ENCODE results near the gene CCL20. TPM values are rescaled to one million over a fixed set of nuclear protein-coding genes. Genes with fewer than 3 reads are reported as not detected.

Gene CCL20
- total RNA-seq, 4 donors from 2014 or later, result 3.1 TPM; not detected in 3

GRCh38 chr2:227862227-227862740 is 48.6 kb downstream of the CCL20 start:
- 47 to 57% methylated on average over 8 of the region's 8 CpGs for WGBS, 2 donors (ENCODE audit: low coverage in 1 of 2)
- H3K4me1 ChIP-seq, result peaks cover 0 to 10% (median 0%) of the 10 kb centered on the region in 3 donors
- H3K9me3 ChIP-seq, result no peaks in the 10 kb centered on the region
- H3K4me3 ChIP-seq, result no peak overlapping the region
- no peak for ATAC-seq
- no peaks in the 10 kb centered on the region for H3K27me3 ChIP-seq
- H3K27ac ChIP-seq, result no peak overlapping the region
- no peaks in the 10 kb centered on the region for H3K36me3 ChIP-seq
- TF ChIP-seq POLR2A (IDR thresholded peaks at IDR 0.05) (no peak), CTCF (IDR thresholded peaks at IDR 0.05) (peak; percentile 8 to 43 (median 12))

DNA sequence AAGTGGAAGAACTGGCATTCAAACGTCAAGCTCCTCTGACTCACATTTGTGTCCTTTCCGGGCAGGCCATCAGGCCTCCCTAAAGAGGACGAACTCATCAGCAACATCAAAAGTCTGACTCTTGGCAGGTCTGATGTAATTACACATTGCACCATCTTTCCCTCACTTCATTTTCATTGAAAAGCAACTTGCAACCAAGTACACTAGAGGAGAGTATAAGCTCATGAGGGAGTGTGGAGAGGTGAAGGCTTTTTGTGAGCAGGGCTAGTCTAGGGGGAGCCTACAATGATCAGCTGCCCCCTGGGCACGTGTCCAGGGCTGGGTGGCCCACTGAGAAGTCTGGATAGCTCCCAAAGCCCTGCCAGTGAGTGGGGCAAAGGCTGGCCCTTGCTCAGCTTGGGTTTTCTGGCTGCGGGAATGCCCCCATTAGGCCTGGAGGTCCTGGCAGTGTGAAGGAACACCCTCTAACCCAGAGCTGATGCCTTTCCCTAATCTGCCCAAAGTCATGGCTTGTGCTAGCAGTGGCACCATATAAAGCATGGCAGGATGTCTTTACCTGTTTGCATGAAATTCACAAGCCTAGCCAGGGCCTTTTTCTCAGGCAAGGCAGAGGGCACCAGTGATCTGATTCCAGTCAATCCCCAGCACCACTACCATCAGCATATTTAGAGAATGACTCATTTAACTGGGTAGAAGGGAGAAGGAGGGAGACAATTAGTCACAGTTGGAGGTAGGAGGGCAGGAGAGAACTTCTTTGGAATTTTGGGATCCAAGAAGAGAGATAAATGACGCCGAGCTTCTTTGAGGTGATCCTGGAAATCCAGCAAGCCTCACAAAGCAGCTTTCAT is 49.3 kb downstream of the CCL20 start:
- H3K36me3 ChIP-seq, result no peaks in the 10 kb centered on the region
- H3K27me3 ChIP-seq, result no peaks in the 10 kb centered on the region
- no peak overlapping the region for H3K4me3 ChIP-seq
- 52 to 66% methylated on average over 5 of the region's 7 CpGs for WGBS, 2 donors (ENCODE audit: low coverage in 1 of 2)
- H3K9me3 ChIP-seq, result no peaks in the 10 kb centered on the region
- no peak for TF ChIP-seq POLR2A (IDR thresholded peaks at IDR 0.05)
- TF ChIP-seq POLR2AphosphoS5 (IDR thresholded peaks at IDR 0.05), result peak; percentile 48
- ATAC-seq, result peak; percentile 70
- peak overlapping the region in 2 of 4 donors; percentile 16 to 43 for H3K27ac ChIP-seq
- H3K4me1 ChIP-seq, result peaks cover 0 to 10% (median 0%) of the 10 kb centered on the region in 3 donors

DNA sequence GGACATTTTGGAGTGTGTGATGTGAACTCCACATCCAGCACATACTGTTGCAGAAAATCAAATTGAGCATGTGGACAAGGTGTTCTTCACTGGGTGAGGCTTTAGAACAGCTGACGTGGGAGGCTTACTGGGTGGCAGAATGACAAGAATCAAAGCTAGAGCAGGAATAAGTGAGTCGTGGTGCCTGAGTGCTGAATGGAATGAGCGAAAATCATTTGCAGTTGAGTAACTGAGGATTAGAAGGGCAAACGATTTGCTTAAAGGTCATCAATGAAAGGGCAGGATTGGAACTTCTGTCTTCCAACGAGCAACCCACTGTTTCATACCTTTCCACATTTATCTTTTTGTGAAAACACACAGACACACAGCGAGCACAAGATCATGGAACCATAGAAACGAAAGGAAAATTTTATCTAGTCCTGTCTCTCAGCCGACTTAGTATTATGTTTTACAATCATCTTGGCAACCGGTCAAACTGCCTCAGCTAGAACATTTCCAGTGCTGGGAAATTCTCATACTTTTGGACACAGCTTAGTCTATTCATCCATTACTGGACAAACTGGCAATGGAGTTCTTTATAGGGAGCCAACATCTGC is 50.6 kb downstream of the CCL20 start:
- Histone ChIP-seq H3K36me3 (no peaks in the 10 kb centered on the region), H3K27ac (peak overlapping the region in 1 of 4 donors; percentile 43), H3K4me3 (peak overlapping the region in 1 of 2 donors; percentile 22), H3K9me3 (no peaks in the 10 kb centered on the region), H3K4me1 (peaks cover 0 to 10% (median 0%) of the 10 kb centered on the region in 3 donors), H3K27me3 (no peaks in the 10 kb centered on the region)
- 31 to 47% methylated on average over 9 of the region's 9 CpGs for WGBS, 2 donors (ENCODE audit: low coverage in 1 of 2)
- no peak for ATAC-seq
- peak; percentile 64 for TF ChIP-seq POLR2AphosphoS5 (IDR thresholded peaks at IDR 0.05)
- no peak for TF ChIP-seq CTCF (IDR thresholded peaks at IDR 0.05)
- no peak for TF ChIP-seq EP300 (IDR thresholded peaks at IDR 0.05)
- no peak for TF ChIP-seq POLR2A (IDR thresholded peaks at IDR 0.05)

DNA sequence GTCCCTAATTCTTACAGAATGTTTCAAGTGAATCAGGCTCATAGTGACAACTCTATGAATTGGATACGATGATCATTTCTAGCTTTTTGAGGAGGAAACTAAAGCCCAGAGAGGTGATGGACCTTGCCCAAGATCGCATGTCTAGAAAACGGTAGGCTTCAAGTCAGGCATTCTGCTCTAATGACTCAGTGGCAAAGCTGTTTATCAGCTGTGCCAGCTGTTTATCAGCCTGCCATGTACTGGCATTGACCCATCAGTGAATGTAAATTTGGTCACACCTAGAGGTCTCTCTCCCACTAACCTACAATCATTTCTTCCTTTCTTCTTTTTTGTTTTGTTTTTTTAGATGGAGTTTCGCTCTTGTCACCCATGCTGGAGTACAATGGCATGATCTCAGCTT is 51.6 kb downstream of the CCL20 start:
- Histone ChIP-seq H3K4me3 (no peak overlapping the region), H3K9me3 (no peaks in the 10 kb centered on the region), H3K27ac (no peak overlapping the region), H3K4me1 (peaks cover 0 to 10% (median 0%) of the 10 kb centered on the region in 3 donors), H3K36me3 (no peaks in the 10 kb centered on the region), H3K27me3 (no peaks in the 10 kb centered on the region)
- ATAC-seq, result no peak
- whole genome bisulfite sequencing, 2 donors (ENCODE audit: low coverage in 1 of 2), result 79 to 80% methylated on average over 1 to 4 of the region's 4 CpGs
- TF ChIP-seq POLR2AphosphoS5 (IDR thresholded peaks at IDR 0.05) (no peak), POLR2A (IDR thresholded peaks at IDR 0.05) (no peak), CTCF (IDR thresholded peaks at IDR 0.05) (no peak), EP300 (IDR thresholded peaks at IDR 0.05) (no peak)

Small RNA genes within 50 kb of the gene (small RNA-seq; reads per million reads assigned to genes)
- gene SNRPGP8, result 0 reads per million in 4 donors

Other genes starting within 250 kb of the CCL20 start
- gene SCYGR2, start 214.9 kb upstream of the CCL20 start, total RNA-seq, result not detected
- not detected for gene SCYGR3, start 199.0 kb upstream of the CCL20 start, total RNA-seq
- under 1 TPM in 1 of 4 donors, not detected in 3; 0.62 TPM for gene SCYGR4, start 196.3 kb upstream of the CCL20 start, total RNA-seq
- not detected for gene SCYGR5, start 147.0 kb upstream of the CCL20 start, total RNA-seq
- 1 to 10 TPM in 2 of 4 donors, under 1 TPM in 1, not detected in 1; 0.69 to 3.5 (median 1.8) TPM for gene SLC19A3, start 95.8 kb upstream of the CCL20 start, total RNA-seq
- not detected for gene SCYGR6, start 89.1 kb upstream of the CCL20 start, total RNA-seq
- not detected for gene SCYGR7, start 85.5 kb upstream of the CCL20 start, total RNA-seq
- gene SCYGR8, start 67.9 kb upstream of the CCL20 start, total RNA-seq, result not detected
- gene DAW1, start 57.8 kb downstream of the CCL20 start, total RNA-seq, result not detected